HG03439 (cell line): ENCODE measurements around the gene APOL2.
A peak's percentile ranks its signal among the peaks of the same experiment; 100 is the strongest.
"Not testable (repeated sequence)": the region's sequence is repeated elsewhere in the genome, so short reads cannot be mapped to it uniquely, and the experiment has no call there.

ENCODE experiments used
- ATAC-seq: cut with Tn5 transposase; IDR thresholded peaks from one replicate; pipeline ENCODE4 v1.9.1; 2021; ENCODE audit warnings: mild to moderate bottlenecking, moderate library complexity; ENCODE audit not compliant: unreplicated experiment

Gene APOL2

GRCh38 chr22:36244522-36245391 lies 5.4 kb upstream of the APOL2 start:
- ATAC-seq, result no peak

- ATAC-seq, result no peak
Measured at GRCh38 chr22:36243986-36244385, 4.7 kb upstream of the APOL2 start.

GRCh38 chr22:36239150-36239400 lies 252 bp downstream of the APOL2 start:
- ATAC-seq, result peak; percentile 14

GRCh38 chr22:36238373-36239149 lies 766 bp downstream of the APOL2 start:
- peak; percentile 16 for ATAC-seq

- no peak for ATAC-seq
Measured at GRCh38 chr22:36237462-36238372, 1.6 kb downstream of the APOL2 start.

- ATAC-seq, result no peak
Measured at GRCh38 chr22:36236388-36237319, 2.7 kb downstream of the APOL2 start.

GRCh38 chr22:36235585-36235984 lies 3.7 kb downstream of the APOL2 start:
- ATAC-seq, result no peak

- no peak for ATAC-seq
Measured at GRCh38 chr22:36234919-36235318, 4.4 kb downstream of the APOL2 start.

- no peak for ATAC-seq
Measured at GRCh38 chr22:36234213-36234612, 5.1 kb downstream of the APOL2 start.

GRCh38 chr22:36233796-36234195 lies 5.5 kb downstream of the APOL2 start:
- ATAC-seq, result no peak

- no peak for ATAC-seq
Measured at GRCh38 chr22:36232715-36233401, 6.5 kb downstream of the APOL2 start.

- ATAC-seq, result not testable (repeated sequence)
Measured at GRCh38 chr22:36231051-36231450, 8.3 kb downstream of the APOL2 start.

- ATAC-seq, result not testable (repeated sequence)
Measured at GRCh38 chr22:36229649-36230048, 9.7 kb downstream of the APOL2 start.

GRCh38 chr22:36228944-36229343 lies 10.4 kb downstream of the APOL2 start:
- no peak for ATAC-seq

- ATAC-seq, result not testable (repeated sequence)
Measured at GRCh38 chr22:36228369-36228768, 11.0 kb downstream of the APOL2 start.

GRCh38 chr22:36227806-36228205 lies 11.5 kb downstream of the APOL2 start:
- ATAC-seq, result no peak

GRCh38 chr22:36227396-36227795 lies 11.9 kb downstream of the APOL2 start:
- ATAC-seq, result no peak

GRCh38 chr22:36226189-36226588 lies 13.1 kb downstream of the APOL2 start:
- ATAC-seq, result no peak

GRCh38 chr22:36225333-36225922 lies 13.9 kb downstream of the APOL2 start:
- no peak for ATAC-seq
